Caco-2 (cell line): Measurements from ENCODE around the gene STAT5B. TPM values are rescaled to one million over a fixed set of nuclear protein-coding genes. Genes with fewer than 3 reads are reported as not detected.

Experiments used
- BruUV-seq: library from RNA; stranded (reverse); fragments of 400-500 nt; replicated peaks from 2 replicates; lab custom pipeline; 2021; lab: Mats Ljungman, UMichigan
- CTCF ChIA-PET: fragments of 300-600 bp; sonication (Branson Sonifier 250); formaldehyde crosslinking; loops from one replicate; lab custom pipeline; 2022; ENCODE audit warnings: antibody characterized with exemption; lab: Charles Lee
- POLR2A ChIA-PET: fragments of 300-600 bp; sonication (Branson Sonifier 250); formaldehyde crosslinking; loops from one replicate; lab custom pipeline; 2022; ENCODE audit warnings: antibody characterized with exemption; lab: Charles Lee
- DNase-seq, 2 experiments: peaks; one replicate each; pipeline versions ENCODE4 v3.0.0 to v3.0.0-alpha.2; 2020 to 2022
- H3K27me3 ChIP-seq: replicated peaks from 2 replicates; pipeline ENCODE4 v1.6.0; 2011; ENCODE audit warnings: low read length; ENCODE audit not compliant: control insufficient read depth, insufficient read depth
- H3K36me3 ChIP-seq: 2 replicates; pipeline ENCODE4 v1.5.1; 2011; ENCODE audit warnings: low read length; ENCODE audit not compliant: control insufficient read depth, insufficient read depth
- H3K4me1 ChIP-seq: fragments of 250-450 bp; sonication (Bioruptor Pico); 2 replicates; pipeline ENCODE4 v1.5.1; 2020; ENCODE audit warnings: mild to moderate bottlenecking
- H3K4me3 ChIP-seq: 2 replicates; pipeline ENCODE4 v1.5.1; 2011; ENCODE audit warnings: low read depth, mild to moderate bottlenecking, control low read depth, low read length
- H3K9me3 ChIP-seq: fragments of 250-450 bp; sonication (Bioruptor Pico); 2 replicates; pipeline ENCODE4 v1.5.1; 2020; ENCODE audit warnings: mild to moderate bottlenecking, moderate library complexity
- H3K27ac Mint-ChIP-seq: one replicate; pipeline ENCODE4 v1.8.0; 2022; ENCODE audit warnings: mixed read lengths; ENCODE audit not compliant: unreplicated experiment
- H3K27me3 Mint-ChIP-seq: one replicate; pipeline ENCODE4 v1.8.0; 2022; ENCODE audit warnings: mixed read lengths; ENCODE audit not compliant: insufficient read depth, unreplicated experiment
- H3K36me3 Mint-ChIP-seq: one replicate; pipeline ENCODE4 v1.8.0; 2022; ENCODE audit warnings: mild to moderate bottlenecking, mixed read lengths; ENCODE audit not compliant: insufficient read depth, unreplicated experiment
- H3K4me1 Mint-ChIP-seq: one replicate; pipeline ENCODE4 v1.8.0; 2022; ENCODE audit warnings: low read depth, mixed read lengths; ENCODE audit not compliant: unreplicated experiment
- H3K4me3 Mint-ChIP-seq: one replicate; pipeline ENCODE4 v1.8.0; 2022; ENCODE audit warnings: mild to moderate bottlenecking, moderate library complexity, mixed read lengths; ENCODE audit not compliant: unreplicated experiment
- H3K9me3 Mint-ChIP-seq: one replicate; pipeline ENCODE4 v1.8.0; 2022; ENCODE audit warnings: mixed read lengths; ENCODE audit not compliant: unreplicated experiment
- CTCF ChIP-seq, 2 experiments: fragments of 200-600 bp in 1 of 2; IDR thresholded peaks; 1 replicate in 1 of 2; 2 replicates in 1 of 2; pipeline versions ENCODE4 v1.5.1 to v1.8.0; 2011 to 2022; ENCODE audit warnings: antibody characterized with exemption in 1 of 2, control low read depth in 1 of 2, inconsistent platforms in 1 of 2, low read depth in 1 of 2, low read length in 1 of 2, mild to moderate bottlenecking in 1 of 2, moderate library complexity in 1 of 2; ENCODE audit not compliant: insufficient read depth in 1 of 2, severe bottlenecking in 1 of 2, unreplicated experiment in 1 of 2
- intact Hi-C: fragments of 100-400 bp; cut with micrococcal nuclease; formaldehyde crosslinking; loops from one replicate; pipeline ENCODE4 v1.10.0; 2022; ENCODE audit not compliant: unreplicated experiment
- total RNA-seq: library from RNA; stranded (reverse); gene quantifications from 2 replicates; pipeline ENCODE4 v1.2.3, GENCODE V29; 2022

Gene STAT5B
- total RNA-seq, 1 experiment from 2014 or later = 46.9 TPM

GRCh38 chr17:42236760-42237159 lies 39.4 kb downstream of the STAT5B start:
- H3K27me3 ChIP-seq = no peaks in the 10 kb centered on the region
- Mint-ChIP-seq H3K27ac (no peak overlapping the region), H3K9me3 (no peaks in the 10 kb centered on the region), H3K4me1 (no peaks in the 10 kb centered on the region), H3K36me3 (no peaks in the 10 kb centered on the region), H3K4me3 (no peak overlapping the region), H3K27me3 (no peaks in the 10 kb centered on the region)
- CTCF ChIA-PET = interaction anchor here (1.0 to 2.0 kb wide), 2 partner anchors 14 to 15 kb away, joined by 4 to 8 read pairs; no protein-coding TSS in a partner anchor
- BruUV-seq = no TSS peak
- POLR2A ChIA-PET = no interaction called here
- no peak for DNase-seq
- H3K9me3 ChIP-seq = no peaks in the 10 kb centered on the region
- no peaks in the 10 kb centered on the region for H3K36me3 ChIP-seq
- intact Hi-C loops = no loop called here
- no peaks in the 10 kb centered on the region for H3K4me1 ChIP-seq
- no peak overlapping the region for H3K4me3 ChIP-seq
- no peak for TF ChIP-seq CTCF (IDR thresholded peaks at IDR 0.05; ENCODE audit: insufficient read depth in 1 of 2, low read depth in 1 of 2, low read length in 1 of 2, severe bottlenecking in 1 of 2, unreplicated experiment in 1 of 2)

DNA sequence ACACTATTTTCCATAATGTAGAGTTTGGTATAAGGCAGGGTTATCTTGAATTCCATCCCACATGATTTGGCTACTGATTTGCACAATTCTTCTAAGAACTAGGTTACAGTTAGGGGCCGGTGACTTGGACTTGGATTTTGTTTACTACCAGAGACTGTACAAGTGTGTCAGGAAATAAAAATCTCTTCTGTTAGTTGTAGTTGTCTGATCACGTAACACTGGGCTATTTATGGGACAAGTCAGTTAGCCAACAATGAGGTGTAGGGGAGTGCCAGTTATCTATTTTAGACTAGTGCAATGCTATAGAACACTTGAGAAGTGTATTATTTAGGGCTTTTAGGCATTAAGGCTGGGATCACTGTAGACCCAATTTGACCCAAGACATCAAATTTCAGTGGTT lies 42.2 kb downstream of the STAT5B start:
- H3K9me3 Mint-ChIP-seq = no peaks in the 10 kb centered on the region
- H3K27me3 Mint-ChIP-seq = no peaks in the 10 kb centered on the region
- no peaks in the 10 kb centered on the region for H3K9me3 ChIP-seq
- no peak overlapping the region for H3K4me3 ChIP-seq
- no peaks in the 10 kb centered on the region for H3K36me3 Mint-ChIP-seq
- H3K4me1 ChIP-seq = no peaks in the 10 kb centered on the region
- intact Hi-C loops = no loop called here
- no peaks in the 10 kb centered on the region for H3K4me1 Mint-ChIP-seq
- no peak overlapping the region for H3K4me3 Mint-ChIP-seq
- no peak overlapping the region for H3K27ac Mint-ChIP-seq
- no peak for DNase-seq
- no TSS peak for BruUV-seq
- no peak for TF ChIP-seq CTCF (IDR thresholded peaks at IDR 0.05; ENCODE audit: insufficient read depth in 1 of 2, low read depth in 1 of 2, low read length in 1 of 2, severe bottlenecking in 1 of 2, unreplicated experiment in 1 of 2)
- no peaks in the 10 kb centered on the region for H3K27me3 ChIP-seq
- CTCF ChIA-PET = no interaction called here
- H3K36me3 ChIP-seq = no peaks in the 10 kb centered on the region
- POLR2A ChIA-PET = no interaction called here

- CTCF ChIA-PET = interaction anchor here (0.7 kb wide), 1 partner anchor 33 kb away, joined by 8 read pairs; no protein-coding TSS in a partner anchor
Measured at GRCh38 chr17:42233156-42233555, 43.0 kb downstream of the STAT5B start.

More at GRCh38 chr17:42233156-42233555, 43.0 kb downstream of the STAT5B start:
- no peaks in the 10 kb centered on the region for H3K27me3 ChIP-seq
- H3K27ac Mint-ChIP-seq = no peak overlapping the region
- no peak for DNase-seq
- intact Hi-C loops = no loop called here
- no peaks in the 10 kb centered on the region for H3K36me3 ChIP-seq
- H3K9me3 ChIP-seq = no peaks in the 10 kb centered on the region
- no peaks in the 10 kb centered on the region for H3K27me3 Mint-ChIP-seq
- no peaks in the 10 kb centered on the region for H3K4me1 ChIP-seq
- H3K4me1 Mint-ChIP-seq = no peaks in the 10 kb centered on the region
- POLR2A ChIA-PET = no interaction called here
- H3K36me3 Mint-ChIP-seq = no peaks in the 10 kb centered on the region
- BruUV-seq = no TSS peak
- TF ChIP-seq CTCF (IDR thresholded peaks at IDR 0.05; ENCODE audit: insufficient read depth in 1 of 2, low read depth in 1 of 2, low read length in 1 of 2, severe bottlenecking in 1 of 2, unreplicated experiment in 1 of 2) = no peak
- H3K4me3 Mint-ChIP-seq = no peak overlapping the region
- H3K9me3 Mint-ChIP-seq = no peaks in the 10 kb centered on the region
- no peak overlapping the region for H3K4me3 ChIP-seq
